ENCODE results near the gene TM9SF4.
"Not testable (repeated sequence)": the region's sequence is repeated elsewhere in the genome, so short reads cannot be mapped to it uniquely, and the experiment has no call there.

Gene TM9SF4

GRCh38 chr20:32191873-32192272 is 82.4 kb downstream of the TM9SF4 start:
- no peak for DNase-seq

GRCh38 chr20:32192698-32193097 is 83.2 kb downstream of the TM9SF4 start:
- DNase-seq = no peak

- not testable (repeated sequence) for DNase-seq
These were observed 83.8 kb downstream of the TM9SF4 start for GRCh38 chr20:32193336-32193735.

- no peak for DNase-seq
These were observed 84.5 kb downstream of the TM9SF4 start for GRCh38 chr20:32193996-32194395.

- no peak for DNase-seq
These were observed 86.1 kb downstream of the TM9SF4 start for GRCh38 chr20:32195581-32195980.

- DNase-seq = not testable (repeated sequence)
These were observed 87.1 kb downstream of the TM9SF4 start for GRCh38 chr20:32196613-32197012.

- DNase-seq = not testable (repeated sequence)
These were observed 87.6 kb downstream of the TM9SF4 start for GRCh38 chr20:32197136-32197535.

GRCh38 chr20:32199006-32199405 is 89.5 kb downstream of the TM9SF4 start:
- DNase-seq = no peak

- DNase-seq = no peak
These were observed 91.9 kb downstream of the TM9SF4 start for GRCh38 chr20:32201296-32201976.

GRCh38 chr20:32201977-32202363 is 92.5 kb downstream of the TM9SF4 start:
- no peak for DNase-seq

- DNase-seq = no peak
These were observed 94.1 kb downstream of the TM9SF4 start for GRCh38 chr20:32203356-32204204.

- peak; percentile 74 for DNase-seq
These were observed 94.9 kb downstream of the TM9SF4 start for GRCh38 chr20:32204205-32205109.

- no peak for DNase-seq
These were observed 95.8 kb downstream of the TM9SF4 start for GRCh38 chr20:32205110-32205842.

- no peak for DNase-seq
These were observed 96.6 kb downstream of the TM9SF4 start for GRCh38 chr20:32205843-32206759.

- no peak for DNase-seq
These were observed 97.5 kb downstream of the TM9SF4 start for GRCh38 chr20:32206760-32207625.

- peak; percentile 90 for DNase-seq
These were observed 98.3 kb downstream of the TM9SF4 start, which contains the start of the genes PLAGL2 and POFUT1 for GRCh38 chr20:32207626-32208498. TSS of gene PLAGL2 (minus strand) at chr20:32207743. CDS start at chr20:32202178, 5,565 bp downstream. TSS of gene POFUT1 (plus strand) at chr20:32207880. CDS start at chr20:32207942, 62 bp downstream.

GRCh38 chr20:32208499-32209154 is 99.1 kb downstream of the TM9SF4 start:
- DNase-seq = no peak

GRCh38 chr20:32209850-32210605 is 100.5 kb downstream of the TM9SF4 start:
- DNase-seq = no peak

All from activated CD4-positive, alpha-beta T cell treated with anti-CD3 and anti-CD28 coated beads, Interleukin-2, amount 50 U/mL, for 16 hours (primary cell).